Measurements from ENCODE around the gene CENPS. TPM values are rescaled to one million over a fixed set of nuclear protein-coding genes. Genes with fewer than 3 reads are reported as not detected.

CENPS gene
- total RNA-seq, 2 donors from 2014 or later = 7.2 to 13.7 TPM

- ATAC-seq (replicated peaks) = no peak
- no peaks in the 10 kb centered on the region for H3K27me3 Mint-ChIP-seq
- no peaks in the 10 kb centered on the region for H3K9me3 Mint-ChIP-seq
- H3K4me3 Mint-ChIP-seq = no peak overlapping the region
- H3K4me1 Mint-ChIP-seq = no peaks in the 10 kb centered on the region
- H3K36me3 Mint-ChIP-seq (ENCODE audit: low read depth) = no peaks in the 10 kb centered on the region
- H3K27ac Mint-ChIP-seq = no peak overlapping the region
Observed at GRCh38 chr1:10432910-10433700, 2.9 kb downstream of the CENPS start.

- Mint-ChIP-seq H3K4me3 (no peak overlapping the region), H3K4me1 (no peaks in the 10 kb centered on the region), H3K9me3 (no peaks in the 10 kb centered on the region), H3K36me3 (ENCODE audit: low read depth) (no peaks in the 10 kb centered on the region), H3K27me3 (no peaks in the 10 kb centered on the region), H3K27ac (no peak overlapping the region)
- no peak for ATAC-seq (replicated peaks)
Observed at GRCh38 chr1:10433790-10434189, 3.6 kb downstream of the CENPS start.

GRCh38 chr1:10434590-10434989, 4.4 kb downstream of the CENPS start:
- no peak for ATAC-seq (replicated peaks)
- no peaks in the 10 kb centered on the region for H3K36me3 Mint-ChIP-seq (ENCODE audit: low read depth)
- H3K27ac Mint-ChIP-seq = no peak overlapping the region
- no peaks in the 10 kb centered on the region for H3K4me1 Mint-ChIP-seq
- no peaks in the 10 kb centered on the region for H3K9me3 Mint-ChIP-seq
- H3K27me3 Mint-ChIP-seq = no peaks in the 10 kb centered on the region
- H3K4me3 Mint-ChIP-seq = no peak overlapping the region

- H3K9me3 Mint-ChIP-seq = no peaks in the 10 kb centered on the region
- H3K4me1 Mint-ChIP-seq = no peaks in the 10 kb centered on the region
- H3K27ac Mint-ChIP-seq = no peak overlapping the region
- peaks cover 5% of the 10 kb centered on the region for H3K36me3 Mint-ChIP-seq (ENCODE audit: low read depth)
- no peak for ATAC-seq (replicated peaks)
- H3K27me3 Mint-ChIP-seq = no peaks in the 10 kb centered on the region
- no peak overlapping the region for H3K4me3 Mint-ChIP-seq
Observed at GRCh38 chr1:10437052-10437451, 6.8 kb downstream of the CENPS start.

GRCh38 chr1:10438677-10439163, 8.5 kb downstream of the CENPS start:
- H3K4me3 Mint-ChIP-seq = no peak overlapping the region
- H3K36me3 Mint-ChIP-seq (ENCODE audit: low read depth) = peaks cover 5% of the 10 kb centered on the region
- H3K27ac Mint-ChIP-seq = no peak overlapping the region
- no peak for ATAC-seq (replicated peaks)
- H3K9me3 Mint-ChIP-seq = no peaks in the 10 kb centered on the region
- H3K4me1 Mint-ChIP-seq = no peaks in the 10 kb centered on the region
- no peaks in the 10 kb centered on the region for H3K27me3 Mint-ChIP-seq

GRCh38 chr1:10440305-10440704, 10.1 kb downstream of the CENPS start:
- H3K36me3 Mint-ChIP-seq (ENCODE audit: low read depth) = peaks cover 5% of the 10 kb centered on the region
- H3K27me3 Mint-ChIP-seq = no peaks in the 10 kb centered on the region
- no peaks in the 10 kb centered on the region for H3K9me3 Mint-ChIP-seq
- H3K4me3 Mint-ChIP-seq = no peak overlapping the region
- ATAC-seq (replicated peaks) = no peak
- H3K27ac Mint-ChIP-seq = no peak overlapping the region
- H3K4me1 Mint-ChIP-seq = no peaks in the 10 kb centered on the region

- no peak for ATAC-seq (replicated peaks)
Observed at GRCh38 chr1:10440794-10441193, 10.6 kb downstream of the CENPS start.

GRCh38 chr1:10444248-10444647, 14.0 kb downstream of the CENPS start:
- no peaks in the 10 kb centered on the region for H3K27me3 Mint-ChIP-seq
- H3K27ac Mint-ChIP-seq = no peak overlapping the region
- ATAC-seq (replicated peaks) = no peak
- H3K4me3 Mint-ChIP-seq = no peak overlapping the region
- H3K36me3 Mint-ChIP-seq (ENCODE audit: low read depth) = peaks cover 5% of the 10 kb centered on the region
- H3K9me3 Mint-ChIP-seq = no peaks in the 10 kb centered on the region
- no peaks in the 10 kb centered on the region for H3K4me1 Mint-ChIP-seq

More at GRCh38 chr1:10440794-10441193, 10.6 kb downstream of the CENPS start:
- no peaks in the 10 kb centered on the region for H3K9me3 Mint-ChIP-seq
- H3K4me3 Mint-ChIP-seq = no peak overlapping the region
- H3K27ac Mint-ChIP-seq = no peak overlapping the region
- no peaks in the 10 kb centered on the region for H3K4me1 Mint-ChIP-seq
- H3K36me3 Mint-ChIP-seq (ENCODE audit: low read depth) = peaks cover 5% of the 10 kb centered on the region
- H3K27me3 Mint-ChIP-seq = no peaks in the 10 kb centered on the region

- no peaks in the 10 kb centered on the region for H3K4me1 Mint-ChIP-seq
- H3K27ac Mint-ChIP-seq = no peak overlapping the region
- H3K4me3 Mint-ChIP-seq = no peak overlapping the region
- H3K36me3 Mint-ChIP-seq (ENCODE audit: low read depth) = peaks cover 5% of the 10 kb centered on the region
- ATAC-seq (replicated peaks) = peak; percentile 72
- H3K27me3 Mint-ChIP-seq = no peaks in the 10 kb centered on the region
- H3K9me3 Mint-ChIP-seq = no peaks in the 10 kb centered on the region
Observed at GRCh38 chr1:10444795-10445397, 14.7 kb downstream of the CENPS start.

GRCh38 chr1:10446790-10447422, 16.7 kb downstream of the CENPS start:
- no peaks in the 10 kb centered on the region for H3K4me1 Mint-ChIP-seq
- no peaks in the 10 kb centered on the region for H3K27me3 Mint-ChIP-seq
- no peak for ATAC-seq (replicated peaks)
- H3K4me3 Mint-ChIP-seq = no peak overlapping the region
- H3K36me3 Mint-ChIP-seq (ENCODE audit: low read depth) = no peaks in the 10 kb centered on the region
- no peak overlapping the region for H3K27ac Mint-ChIP-seq
- no peaks in the 10 kb centered on the region for H3K9me3 Mint-ChIP-seq

GRCh38 chr1:10449751-10450150, 19.5 kb downstream of the CENPS start, which contains the start of gene CORT:
TSS of gene CORT (plus strand) at chr1:10450031. CDS start at chr1:10450224, 193 bp downstream.
- no peak for ATAC-seq (replicated peaks)
- H3K4me3 Mint-ChIP-seq = no peak within 1 kb of the TSS
- H3K27ac Mint-ChIP-seq = no peak within 1 kb of the TSS
- no peaks in the 10 kb centered on the region for H3K27me3 Mint-ChIP-seq
- H3K4me1 Mint-ChIP-seq = no peaks in the 10 kb centered on the region
- no peaks in the 10 kb centered on the region for H3K36me3 Mint-ChIP-seq (ENCODE audit: low read depth)
- H3K9me3 Mint-ChIP-seq = no peaks in the 10 kb centered on the region

GRCh38 chr1:10450156-10450814, 20.1 kb downstream of the CENPS start:
- Mint-ChIP-seq H3K9me3 (no peaks in the 10 kb centered on the region), H3K27ac (no peak overlapping the region), H3K4me3 (no peak overlapping the region), H3K4me1 (no peaks in the 10 kb centered on the region), H3K27me3 (no peaks in the 10 kb centered on the region), H3K36me3 (ENCODE audit: low read depth) (no peaks in the 10 kb centered on the region)
- ATAC-seq (replicated peaks) = no peak

- H3K4me1 Mint-ChIP-seq = no peaks in the 10 kb centered on the region
- no peaks in the 10 kb centered on the region for H3K9me3 Mint-ChIP-seq
- H3K4me3 Mint-ChIP-seq = no peak overlapping the region
Observed at GRCh38 chr1:10450836-10451235, 20.6 kb downstream of the CENPS start.

GRCh38 chr1:10451287-10451686, 21.1 kb downstream of the CENPS start:
- no peak for ATAC-seq (replicated peaks)
- no peaks in the 10 kb centered on the region for H3K4me1 Mint-ChIP-seq
- H3K4me3 Mint-ChIP-seq = no peak overlapping the region
- no peaks in the 10 kb centered on the region for H3K27me3 Mint-ChIP-seq
- peaks cover 6% of the 10 kb centered on the region for H3K36me3 Mint-ChIP-seq (ENCODE audit: low read depth)
- H3K27ac Mint-ChIP-seq = no peak overlapping the region
- H3K9me3 Mint-ChIP-seq = no peaks in the 10 kb centered on the region

More at GRCh38 chr1:10450836-10451235, 20.6 kb downstream of the CENPS start:
- peaks cover 1% of the 10 kb centered on the region for H3K36me3 Mint-ChIP-seq (ENCODE audit: low read depth)
- H3K27ac Mint-ChIP-seq = no peak overlapping the region
- no peaks in the 10 kb centered on the region for H3K27me3 Mint-ChIP-seq
- ATAC-seq (replicated peaks) = no peak
